ENCODE data around the gene NSDHL.

- TF ChIP-seq CTCF (conservative IDR thresholded peaks at IDR 0.05; ENCODE audit: low read depth, low read length) (no peak), BHLHE40 (IDR thresholded peaks at IDR 0.05; ENCODE audit: low read depth, low read length) (no peak)
Measured at GRCh38 chrX:152884171-152884570, 53.3 kb downstream of the NSDHL start.
